C1 segment of cervical spinal cord (tissue), 14 donors: Measurements from ENCODE around the gene MCM7.

Experiments used
- DNase-seq, 14 donors: peaks; one replicate each; lab custom pipeline; 2025; lab: John Stamatoyannopoulos, UW

MCM7 gene

DNA sequence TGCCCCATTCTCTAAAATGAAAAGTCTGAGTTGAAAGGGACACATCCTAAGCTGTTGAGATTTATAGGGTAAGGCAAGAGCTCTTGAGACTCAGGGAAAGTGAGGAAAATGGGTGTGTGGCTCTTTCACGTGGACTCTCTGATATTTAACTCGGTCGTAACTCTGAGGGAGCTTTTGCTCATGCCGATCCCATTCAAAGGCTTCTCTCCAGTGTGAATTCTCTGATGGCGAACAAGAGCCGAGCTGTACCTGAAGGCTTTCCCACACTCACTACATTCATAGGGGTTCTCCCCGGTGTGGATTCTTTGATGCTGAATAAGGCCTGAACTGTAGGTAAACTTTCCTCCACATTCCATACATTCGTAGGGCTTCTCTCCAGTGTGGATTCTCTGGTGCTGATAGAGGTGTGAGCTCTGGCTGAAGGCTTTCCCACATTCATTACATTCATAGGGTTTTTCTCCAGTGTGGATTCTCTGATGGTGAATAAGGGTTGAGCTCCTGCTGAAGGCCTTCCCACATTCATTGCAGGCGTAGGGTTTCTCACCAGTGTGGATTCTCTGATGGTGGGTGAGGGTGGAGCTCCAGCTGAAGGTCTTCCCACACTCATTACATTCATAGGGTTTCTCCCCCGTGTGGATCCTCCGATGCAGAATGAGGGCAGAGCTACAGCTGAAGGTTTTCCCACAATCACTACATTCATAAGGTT, 30.0 kb downstream of the MCM7 start:
- no peak for DNase-seq

- no peak for DNase-seq
Measured at GRCh38 chr7:100069991-100070390, 31.2 kb downstream of the MCM7 start.

GRCh38 chr7:100066953-100067352, 34.2 kb downstream of the MCM7 start:
- DNase-seq = peak in 1 of 14 donors; percentile 3

GRCh38 chr7:100065452-100066186, 35.6 kb downstream of the MCM7 start:
- no peak for DNase-seq

GRCh38 chr7:100064162-100064561, 37.0 kb downstream of the MCM7 start:
- no peak for DNase-seq

GRCh38 chr7:100063376-100063775, 37.8 kb downstream of the MCM7 start:
- no peak for DNase-seq

- no peak for DNase-seq
Measured at GRCh38 chr7:100061518-100062193, 39.5 kb downstream of the MCM7 start.

DNA sequence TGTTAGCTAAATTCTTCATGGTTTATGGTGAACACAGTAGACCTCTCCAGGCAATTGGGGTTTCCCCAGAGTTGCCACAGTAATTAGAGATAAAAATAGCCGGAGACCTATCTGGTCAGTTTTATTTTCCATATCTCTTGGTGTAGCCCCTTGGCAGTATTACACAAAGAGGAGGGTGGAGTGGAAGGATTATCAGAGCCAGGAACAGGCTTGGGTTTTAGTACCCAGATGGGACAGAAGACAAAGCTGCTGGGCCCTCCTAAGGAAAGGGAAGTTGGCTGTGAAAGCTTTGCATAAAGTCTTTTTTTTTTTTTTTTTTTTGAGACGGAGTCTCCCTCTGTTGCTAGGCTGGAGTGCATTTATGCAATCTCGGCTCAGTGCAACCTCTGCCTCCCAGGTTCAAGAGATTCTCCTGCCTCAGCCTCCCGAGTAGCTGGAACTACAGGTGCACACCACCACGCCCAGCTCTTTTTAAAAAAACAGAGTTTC, 41.9 kb downstream of the MCM7 start:
- DNase-seq = no peak

- DNase-seq = no peak
Measured at GRCh38 chr7:100057006-100057405, 44.2 kb downstream of the MCM7 start.

- peak in 13 of 14 donors; percentile 1 to 54 (median 29) for DNase-seq
Measured at GRCh38 chr7:100053215-100053614, 48.0 kb downstream of the MCM7 start.

DNA sequence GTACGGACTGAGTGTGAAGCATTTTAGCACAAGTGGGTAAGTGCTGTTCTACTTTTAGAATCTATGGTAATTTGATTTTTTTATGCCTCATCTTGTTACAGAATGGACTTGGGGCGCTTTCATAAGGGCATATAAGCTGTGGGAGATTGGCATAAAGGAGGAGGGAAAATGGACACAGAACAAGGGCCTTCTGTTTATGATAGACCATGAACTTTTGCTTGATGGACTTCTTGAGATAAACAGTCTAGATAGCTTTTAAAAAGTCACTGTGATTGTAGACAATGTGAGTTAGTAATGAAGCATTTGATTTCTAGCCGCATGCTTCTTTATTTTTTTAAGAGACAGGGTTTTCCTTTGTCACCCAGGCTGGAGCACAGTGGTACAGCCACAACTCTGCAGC, 49.6 kb downstream of the MCM7 start:
- no peak for DNase-seq

GRCh38 chr7:100049441-100050291, 51.5 kb downstream of the MCM7 start, which contains the start of gene ZSCAN21:
Gene ZSCAN21, plus strand, starts transcription at chr7:100049774. Its CDS starts 7,233 bp downstream, at chr7:100057007.
- peak; percentile 19 to 87 (median 80) for DNase-seq

GRCh38 chr7:100048680-100049079, 52.5 kb downstream of the MCM7 start:
- no peak for DNase-seq

DNA sequence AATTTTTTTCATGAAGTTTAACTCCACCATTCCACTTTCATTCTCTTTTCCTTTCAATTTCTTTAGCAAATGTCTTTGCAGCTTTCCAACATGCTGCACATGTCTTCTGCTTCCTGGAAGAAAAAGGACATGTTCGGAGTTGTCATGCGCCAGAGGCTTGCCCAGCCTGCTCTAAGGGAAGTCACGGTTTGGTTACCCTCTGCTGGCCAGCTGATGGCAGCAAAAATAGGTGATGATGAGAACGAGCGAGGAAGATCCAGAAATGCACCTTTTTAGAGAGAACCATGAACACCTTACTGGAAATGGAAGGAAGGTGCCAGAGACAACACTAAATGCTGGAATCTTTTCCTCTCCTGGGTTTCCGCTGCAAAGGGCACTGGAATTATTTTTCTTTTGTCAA, 56.5 kb downstream of the MCM7 start:
- DNase-seq = no peak
